Activated CD4-positive, alpha-beta T cell treated with anti-CD3 and anti-CD28 coated beads, Interleukin-2, amount 50 U/mL, for 16 hours (primary cell): ENCODE results near the gene PRX.

Experiments used
- DNase-seq: peaks from one replicate; pipeline ENCODE4 v3.0.0-alpha.2; 2020

The PRX gene

DNA sequence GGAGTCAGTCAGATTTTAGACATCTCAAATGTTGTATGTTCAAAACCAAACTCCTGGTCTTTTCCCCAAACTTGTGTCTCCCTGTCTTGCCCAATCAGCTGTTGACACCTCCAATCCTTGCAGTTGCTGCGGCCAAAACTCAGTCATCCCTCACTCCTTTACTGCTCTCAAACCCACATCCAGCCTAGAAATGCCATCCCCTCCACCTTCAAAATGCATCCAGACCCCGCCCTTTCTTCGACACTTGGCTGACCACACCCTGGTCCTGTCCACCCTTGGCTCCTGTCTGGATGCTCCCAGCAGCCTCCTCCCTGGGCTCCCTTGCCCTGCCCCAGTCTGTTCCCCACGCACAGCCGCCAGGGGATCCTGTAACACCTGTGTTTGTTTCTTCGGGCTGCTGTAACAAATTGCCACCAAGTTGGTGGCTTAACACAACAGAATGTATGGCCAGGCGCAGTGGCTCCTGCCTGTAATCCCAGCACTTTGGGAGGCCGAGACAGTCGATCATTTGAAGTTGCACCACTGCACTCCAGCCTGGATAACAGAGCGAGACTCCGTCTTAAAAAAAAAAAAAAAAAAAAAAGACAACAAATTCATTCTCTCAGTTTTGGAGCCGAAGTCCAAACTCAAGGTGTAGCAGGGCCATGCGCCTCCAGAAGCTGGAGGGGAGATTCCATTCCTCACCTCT, 53.0 kb downstream of the PRX start:
- DNase-seq, result no peak

DNA sequence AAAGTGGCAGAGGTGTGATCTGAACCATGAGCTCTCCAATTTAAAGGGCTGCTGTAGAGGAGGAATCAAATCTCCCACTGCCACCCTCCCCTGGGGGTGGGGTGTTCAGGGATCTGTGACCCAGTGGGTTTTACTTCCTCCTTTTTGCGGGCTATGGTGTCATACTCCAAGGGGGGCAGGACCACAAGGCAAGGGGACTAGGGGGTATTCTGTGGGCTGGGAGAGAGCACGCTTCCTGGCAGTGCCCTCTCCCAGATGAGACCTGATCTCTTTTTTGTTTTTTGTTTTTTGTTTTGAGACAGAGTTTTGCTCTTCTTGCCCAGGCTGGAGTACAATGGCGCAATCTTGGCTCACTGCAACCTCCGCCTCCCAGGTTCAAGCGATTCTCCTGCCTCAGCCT, 54.4 kb downstream of the PRX start:
- no peak for DNase-seq

DNA sequence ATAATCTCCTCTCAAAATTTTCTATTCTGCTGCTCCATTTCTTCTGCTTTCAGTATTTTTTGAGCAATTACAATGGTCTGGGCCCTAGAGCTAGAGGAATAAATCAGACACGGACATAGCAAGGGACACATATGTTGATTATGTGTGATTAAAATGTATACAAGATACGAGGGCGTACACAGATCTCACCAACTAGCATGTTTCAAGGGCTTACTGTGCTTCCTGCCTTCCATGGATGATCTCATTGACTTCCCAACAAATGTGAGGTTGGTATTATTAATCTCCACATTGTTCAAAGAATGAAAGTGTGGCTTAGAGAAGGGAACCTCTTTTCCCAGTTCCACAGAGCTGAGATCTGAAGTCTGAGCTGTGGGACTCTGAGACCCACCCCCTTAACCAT, 55.5 kb downstream of the PRX start:
- DNase-seq, result no peak

DNA sequence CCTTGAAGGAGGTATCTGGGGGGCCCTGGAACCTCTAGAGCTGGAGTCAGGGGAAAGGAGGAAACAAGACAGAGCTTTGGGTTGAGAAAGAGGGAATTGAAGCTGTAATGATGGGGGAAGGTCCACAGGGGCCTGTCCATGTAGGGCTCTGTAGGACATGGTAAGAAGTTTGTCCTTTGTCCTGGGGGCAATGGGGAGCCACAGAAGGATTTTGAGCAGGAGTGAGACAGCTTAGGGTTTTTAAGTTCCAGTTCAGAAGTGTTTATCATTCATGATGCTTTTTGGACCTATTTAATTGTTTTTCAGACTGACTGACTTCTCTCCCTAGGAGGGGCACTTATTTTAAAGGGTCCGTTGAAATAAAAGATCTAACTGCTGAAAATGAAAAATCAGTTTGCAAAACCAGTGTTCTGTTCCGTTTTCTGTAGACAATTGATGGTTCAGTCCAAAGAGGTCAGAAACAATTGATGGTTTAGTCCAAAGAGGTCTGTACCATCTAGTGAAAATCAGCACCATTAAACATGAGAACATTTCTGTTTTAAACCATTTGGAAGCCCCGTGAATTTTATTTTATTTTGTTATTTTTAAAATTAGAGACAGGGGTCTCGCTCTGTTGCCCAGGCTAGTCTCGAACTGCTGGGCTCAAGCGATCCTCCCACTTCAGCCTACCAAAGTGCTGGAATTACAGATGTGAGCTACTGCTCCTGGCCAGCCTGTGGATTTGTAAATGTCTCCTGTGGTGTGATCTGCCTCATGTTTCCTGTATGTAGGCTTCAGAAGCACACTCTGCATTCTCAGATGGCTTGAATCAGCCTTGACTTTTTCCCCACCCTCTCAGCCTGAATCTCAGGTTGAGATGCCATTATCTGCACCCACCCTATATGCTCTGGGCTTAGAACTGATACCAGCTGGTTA, 56.2 kb downstream of the PRX start:
- DNase-seq, result no peak

DNA sequence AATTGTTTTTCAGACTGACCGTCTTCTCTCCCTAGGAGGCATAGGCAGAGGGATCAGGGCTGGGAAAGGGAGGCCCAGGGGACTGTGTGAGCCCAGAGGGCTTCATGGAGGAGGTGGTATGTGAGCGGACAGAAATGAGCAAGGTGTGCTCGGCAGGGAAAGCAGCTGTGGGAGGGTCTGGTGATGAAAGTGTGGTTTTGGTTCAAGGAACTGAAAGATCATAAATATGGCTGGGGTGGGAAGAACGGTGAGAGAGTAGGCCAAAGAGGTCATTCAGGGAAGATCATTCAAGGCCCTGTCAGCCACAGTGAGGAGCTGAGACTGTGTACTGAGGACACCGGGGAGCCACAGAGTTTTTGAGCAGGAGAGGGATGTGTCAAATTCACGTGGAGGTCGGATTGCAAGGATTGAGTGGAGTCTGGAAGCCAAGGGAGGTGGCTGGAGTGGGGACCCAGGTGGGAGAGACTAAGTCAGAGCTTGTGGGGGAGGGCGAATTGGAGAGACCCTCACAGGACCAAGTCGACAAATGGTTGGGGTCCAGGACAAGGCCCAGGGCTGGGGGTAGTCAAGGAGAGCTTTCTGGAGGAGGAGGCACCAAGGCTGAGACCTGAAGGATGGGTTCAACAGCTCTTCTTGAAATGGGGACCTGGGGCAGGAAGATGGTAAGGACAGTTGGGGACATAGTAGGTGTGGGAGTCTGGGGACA, 57.0 kb downstream of the PRX start:
- DNase-seq, result no peak

DNA sequence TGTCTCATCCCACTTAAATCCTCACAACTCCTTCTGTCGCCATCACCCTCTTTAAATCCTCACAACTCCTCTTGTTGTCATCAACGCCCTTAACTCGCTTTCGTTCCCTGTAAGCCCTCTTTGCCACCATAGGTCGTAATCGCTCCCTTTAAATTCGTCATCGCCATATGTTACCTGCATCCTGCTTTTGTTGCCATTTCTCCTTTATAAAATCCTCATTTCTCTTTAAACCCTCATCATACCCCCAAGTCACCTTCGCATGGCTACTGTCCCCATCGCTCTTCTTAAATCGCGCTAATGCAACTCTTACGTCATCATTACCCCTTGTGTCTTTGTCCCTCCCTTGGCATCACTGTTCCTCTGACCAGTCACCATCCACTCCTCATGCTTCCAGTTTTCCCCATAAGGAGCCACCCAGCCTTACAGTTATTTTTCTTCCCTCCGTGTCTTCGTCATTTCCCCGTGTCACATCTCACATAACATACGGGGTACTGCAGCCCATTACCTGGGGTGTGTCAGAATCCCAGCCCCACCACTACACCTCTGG, 64.1 kb downstream of the PRX start:
- peak; percentile 13 for DNase-seq

DNA sequence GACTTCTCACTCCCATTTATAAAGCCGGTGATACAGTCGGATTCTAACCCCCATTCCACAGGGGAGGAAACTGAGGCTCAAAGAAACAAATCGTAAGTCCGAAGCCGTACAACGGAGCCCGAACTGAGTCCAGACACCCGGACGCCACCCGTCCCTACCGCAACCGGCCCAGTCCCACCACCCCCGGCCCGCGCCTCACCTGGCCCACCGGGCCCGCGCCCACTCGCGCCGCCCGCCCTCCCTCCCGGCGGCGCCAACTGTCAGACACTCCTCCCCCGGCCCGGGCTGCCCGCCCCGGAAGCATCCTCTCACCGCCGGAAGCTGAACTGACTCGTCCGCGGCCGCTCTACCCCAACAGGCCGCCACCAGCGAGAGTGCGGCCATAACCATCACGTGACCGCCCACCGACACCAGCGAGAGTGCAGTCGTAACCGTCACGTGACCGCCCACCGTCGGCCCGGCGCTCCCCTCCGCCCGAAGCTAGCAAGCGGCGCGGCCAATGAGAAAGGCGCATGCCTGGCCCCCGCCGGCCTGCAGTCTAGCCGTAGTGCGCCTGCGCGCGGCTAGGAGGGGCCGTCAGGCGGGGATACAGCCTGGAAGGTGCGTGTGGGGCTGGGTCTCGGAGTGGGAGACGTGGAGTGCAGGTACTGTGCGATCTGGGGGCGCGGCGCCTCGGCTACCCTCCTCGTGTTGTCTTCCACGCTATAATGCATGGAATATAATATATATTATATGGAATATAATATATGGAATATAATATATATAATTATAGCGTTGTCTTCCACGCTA, 64.9 kb downstream of the PRX start, which contains the start of the genes C19orf47 and PLD3:
Gene C19orf47, minus strand, starts transcription at position 273 of the 789 bp plus-strand sequence. CDS start 6,540 bp downstream, outside the sequence.
Gene PLD3, plus strand, starts transcription at position 571 of the 789 bp plus-strand sequence. CDS start 17,789 bp downstream, outside the sequence.
- peak; percentile 99 for DNase-seq

DNA sequence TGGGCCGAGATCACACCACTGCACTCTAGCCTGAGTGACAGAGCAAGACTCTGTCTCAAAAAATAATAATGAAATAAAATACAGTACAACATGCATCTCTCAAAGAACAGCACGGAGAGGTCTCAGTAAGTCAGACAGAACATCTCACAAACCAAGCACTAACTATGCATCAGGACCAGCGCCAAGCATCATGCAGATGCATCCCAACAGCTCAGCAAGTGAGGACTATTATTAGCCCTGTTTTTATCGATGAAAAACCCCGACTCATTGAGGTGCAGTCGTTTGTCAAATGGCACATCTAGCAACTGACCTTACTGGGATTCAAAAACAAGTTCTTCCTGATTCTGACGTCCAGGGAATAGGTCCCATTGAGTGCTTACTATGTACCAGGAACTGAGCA, 68.8 kb downstream of the PRX start:
- no peak for DNase-seq
